ENCODE results near the gene RAB11FIP3. TPM values are rescaled to one million over a fixed set of nuclear protein-coding genes. Genes with fewer than 3 reads are reported as not detected.

RAB11FIP3 gene
- total RNA-seq, 1 experiment from 2014 or later, result 35.8 TPM

GRCh38 chr16:470418-470817, 45.0 kb downstream of the RAB11FIP3 start:
- H3K27me3 Mint-ChIP-seq (ENCODE audit: insufficient read depth, unreplicated experiment), result no peaks in the 10 kb centered on the region
- no peak for TF ChIP-seq CTCF (IDR thresholded peaks at IDR 0.05; ENCODE audit: insufficient read depth in 1 of 2, low read depth in 1 of 2, low read length in 1 of 2, severe bottlenecking in 1 of 2, unreplicated experiment in 1 of 2)
- H3K27me3 ChIP-seq (replicated peaks; ENCODE audit: control insufficient read depth, insufficient read depth, low read length), result no peaks in the 10 kb centered on the region
- H3K9me3 ChIP-seq, result no peaks in the 10 kb centered on the region
- peaks cover 5% of the 10 kb centered on the region for H3K36me3 Mint-ChIP-seq (ENCODE audit: insufficient read depth, unreplicated experiment)
- H3K4me3 ChIP-seq (ENCODE audit: low read depth, low read length), result no peak overlapping the region
- H3K4me1 Mint-ChIP-seq (ENCODE audit: low read depth, unreplicated experiment), result peaks cover 10% of the 10 kb centered on the region
- H3K36me3 ChIP-seq (ENCODE audit: control insufficient read depth, insufficient read depth, low read length), result no peaks in the 10 kb centered on the region
- H3K9me3 Mint-ChIP-seq (ENCODE audit: unreplicated experiment), result no peaks in the 10 kb centered on the region
- H3K4me1 ChIP-seq, result no peaks in the 10 kb centered on the region
- BruUV-seq (replicated peaks), result no TSS peak
- DNase-seq, result no peak
- intact Hi-C loops (cut with micrococcal nuclease; ENCODE audit: unreplicated experiment), result no loop called here
- ChIA-PET CTCF (no interaction called here), POLR2A (interaction anchor here (0.6 kb wide), 1 partner anchor 81 kb away, joined by 3 read pairs; no protein-coding TSS in a partner anchor)
- H3K4me3 Mint-ChIP-seq (ENCODE audit: unreplicated experiment), result no peak overlapping the region
- H3K27ac Mint-ChIP-seq (ENCODE audit: unreplicated experiment), result no peak overlapping the region

GRCh38 chr16:471353-472198, 46.1 kb downstream of the RAB11FIP3 start:
- no peaks in the 10 kb centered on the region for H3K27me3 Mint-ChIP-seq (ENCODE audit: insufficient read depth, unreplicated experiment)
- peaks cover 10% of the 10 kb centered on the region for H3K4me1 Mint-ChIP-seq (ENCODE audit: low read depth, unreplicated experiment)
- peaks cover 5% of the 10 kb centered on the region for H3K36me3 Mint-ChIP-seq (ENCODE audit: insufficient read depth, unreplicated experiment)
- Histone ChIP-seq H3K27me3 (replicated peaks; ENCODE audit: control insufficient read depth, insufficient read depth, low read length) (no peaks in the 10 kb centered on the region), H3K4me1 (no peaks in the 10 kb centered on the region), H3K36me3 (ENCODE audit: control insufficient read depth, insufficient read depth, low read length) (no peaks in the 10 kb centered on the region), H3K4me3 (ENCODE audit: low read depth, low read length) (no peak overlapping the region), H3K9me3 (no peaks in the 10 kb centered on the region)
- intact Hi-C loops (cut with micrococcal nuclease; ENCODE audit: unreplicated experiment), result no loop called here
- no TSS peak for BruUV-seq (replicated peaks)
- TF ChIP-seq CTCF (IDR thresholded peaks at IDR 0.05; ENCODE audit: insufficient read depth in 1 of 2, low read depth in 1 of 2, low read length in 1 of 2, severe bottlenecking in 1 of 2, unreplicated experiment in 1 of 2), result no peak
- POLR2A ChIA-PET, result no interaction called here
- no peaks in the 10 kb centered on the region for H3K9me3 Mint-ChIP-seq (ENCODE audit: unreplicated experiment)
- H3K4me3 Mint-ChIP-seq (ENCODE audit: unreplicated experiment), result no peak overlapping the region
- no peak for DNase-seq
- no peak overlapping the region for H3K27ac Mint-ChIP-seq (ENCODE audit: unreplicated experiment)
- CTCF ChIA-PET, result no interaction called here

- intact Hi-C loops (cut with micrococcal nuclease; ENCODE audit: unreplicated experiment), result no loop called here
- no TSS peak for BruUV-seq (replicated peaks)
- POLR2A ChIA-PET, result no interaction called here
Measured at GRCh38 chr16:472199-472504, 46.7 kb downstream of the RAB11FIP3 start.

More at GRCh38 chr16:472199-472504, 46.7 kb downstream of the RAB11FIP3 start:
- DNase-seq, result no peak
- no peak for TF ChIP-seq CTCF (IDR thresholded peaks at IDR 0.05; ENCODE audit: insufficient read depth in 1 of 2, low read depth in 1 of 2, low read length in 1 of 2, severe bottlenecking in 1 of 2, unreplicated experiment in 1 of 2)
- no peaks in the 10 kb centered on the region for H3K4me1 ChIP-seq
- no peaks in the 10 kb centered on the region; the same call in 1 of the 2 replicates for H3K36me3 ChIP-seq (ENCODE audit: control insufficient read depth, insufficient read depth, low read length)
- no peak overlapping the region for H3K4me3 Mint-ChIP-seq (ENCODE audit: unreplicated experiment)
- H3K9me3 ChIP-seq, result no peaks in the 10 kb centered on the region
- no peaks in the 10 kb centered on the region for H3K9me3 Mint-ChIP-seq (ENCODE audit: unreplicated experiment)
- H3K36me3 Mint-ChIP-seq (ENCODE audit: insufficient read depth, unreplicated experiment), result peaks cover 5% of the 10 kb centered on the region
- no peak overlapping the region for H3K4me3 ChIP-seq (ENCODE audit: low read depth, low read length)
- peaks cover 10% of the 10 kb centered on the region for H3K4me1 Mint-ChIP-seq (ENCODE audit: low read depth, unreplicated experiment)
- CTCF ChIA-PET, result no interaction called here
- no peaks in the 10 kb centered on the region for H3K27me3 ChIP-seq (replicated peaks; ENCODE audit: control insufficient read depth, insufficient read depth, low read length)
- no peak overlapping the region for H3K27ac Mint-ChIP-seq (ENCODE audit: unreplicated experiment)
- no peaks in the 10 kb centered on the region for H3K27me3 Mint-ChIP-seq (ENCODE audit: insufficient read depth, unreplicated experiment)

All from Caco-2 (cell line).